Smooth muscle cell (in vitro differentiated cells): ENCODE results near the gene CNIH1. TPM values are rescaled to one million over a fixed set of nuclear protein-coding genes. Genes with fewer than 3 reads are reported as not detected.

ENCODE experiments used
- DNase-seq: peaks from one replicate; lab custom pipeline; 2025; ENCODE audit not compliant: unreplicated experiment; lab: John Stamatoyannopoulos, UW
- H2AFZ ChIP-seq: fragments of 200-600 bp; sonication (generic); 2 replicates; pipeline ENCODE4 v1.6.0; 2016; ENCODE audit warnings: antibody characterized with exemption, low read depth, mild to moderate bottlenecking
- H3F3A ChIP-seq: fragments of 200-600 bp; sonication (generic); 2 replicates; pipeline ENCODE4 v1.6.0; 2017; ENCODE audit warnings: antibody characterized with exemption, low read depth
- H3K27ac ChIP-seq: fragments of 200-600 bp; sonication (generic); 2 replicates; pipeline ENCODE4 v1.5.1; 2016; ENCODE audit warnings: low read depth, mild to moderate bottlenecking
- H3K27me3 ChIP-seq: fragments of 200-600 bp; sonication (generic); 2 replicates; pipeline ENCODE4 v1.6.1; 2016; ENCODE audit warnings: low read depth, mild to moderate bottlenecking
- H3K36me3 ChIP-seq: fragments of 200-600 bp; sonication (generic); 2 replicates; pipeline ENCODE4 v1.5.1; 2016; ENCODE audit warnings: low read depth
- H3K4me1 ChIP-seq: fragments of 200-600 bp; sonication (generic); 2 replicates; pipeline ENCODE4 v1.5.1; 2016; ENCODE audit warnings: low read depth
- H3K4me2 ChIP-seq: fragments of 200-600 bp; sonication (generic); 2 replicates; pipeline ENCODE4 v1.6.0; 2016; ENCODE audit warnings: mild to moderate bottlenecking
- H3K4me3 ChIP-seq: fragments of 200-600 bp; sonication (generic); 2 replicates; pipeline ENCODE4 v1.5.1; 2016; ENCODE audit warnings: mild to moderate bottlenecking
- H3K79me2 ChIP-seq: fragments of 200-600 bp; sonication (generic); 2 replicates; pipeline ENCODE4 v1.6.0; 2016; ENCODE audit warnings: low read depth, mild to moderate bottlenecking
- H3K9ac ChIP-seq: fragments of 200-600 bp; sonication (generic); 2 replicates; pipeline ENCODE4 v1.6.0; 2016; ENCODE audit warnings: low read depth
- H3K9me3 ChIP-seq: fragments of 200-600 bp; sonication (generic); replicated peaks from 2 replicates; pipeline ENCODE4 v1.5.1; 2016; ENCODE audit warnings: low read depth
- H4K20me1 ChIP-seq: fragments of 200-600 bp; sonication (generic); 2 replicates; pipeline ENCODE4 v1.6.0; 2016; ENCODE audit warnings: low read depth
- WGBS: methylation state at CpG from one replicate; pipeline ENCODE4 v1.1.7; 2016; ENCODE audit warnings: low lambda C conversion rate; 5-methylcytosine and 5-hydroxymethylcytosine counted together
- polyA plus RNA-seq: library from polyadenylated mRNA; unstranded; fragments of >200 nt; fragmentation: Nextera tagmentation; extraction: Ambion mirVana; gene quantifications from 2 replicates; pipeline ENCODE4 v1.2.1, GENCODE V29; 2016
- total RNA-seq: library from RNA; depleted of rRNA; stranded (reverse); fragments of >200 nt; gene quantifications from 2 replicates; pipeline ENCODE4 v1.2.3, GENCODE V29; 2014
- TF ChIP-seq, protein P1 (sequence below): fragments of 200-600 bp; sonication (generic); IDR thresholded peaks from 2 replicates; pipeline ENCODE4 v1.5.1; 2017; ENCODE audit warnings: borderline replicate concordance, mild to moderate bottlenecking, antibody characterized with exemption; ENCODE audit not compliant: insufficient read depth, poor library complexity, severe bottlenecking

CNIH1 gene
- total and polyA plus RNA-seq, 2 experiments from 2014 or later: 133 to 172 TPM

DNA sequence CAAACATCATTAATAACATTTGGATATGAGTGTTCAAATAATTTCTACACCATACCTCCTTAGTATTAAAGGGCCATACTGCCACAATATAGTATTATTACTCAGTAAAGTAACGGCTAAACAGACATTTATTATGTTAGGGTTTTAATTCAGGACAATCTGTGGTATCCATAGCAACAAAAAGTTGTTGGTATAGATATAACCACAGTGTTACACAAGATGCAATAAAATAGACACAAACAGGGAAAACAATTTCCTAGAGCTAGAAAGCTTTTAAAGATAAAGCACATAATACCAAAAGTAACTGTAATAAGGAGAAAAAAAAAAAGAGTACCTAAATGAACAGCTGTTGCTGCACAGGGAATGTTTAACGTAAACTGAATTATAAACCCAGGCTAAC, 16.1 kb downstream of the CNIH1 start:
- WGBS: 86% methylated on average over 2 of the region's 2 CpGs
- Histone ChIP-seq H3K27ac (no peak overlapping the region), H2AFZ (no peak overlapping the region), H3K4me3 (no peak overlapping the region), H4K20me1 (peaks cover 25% of the 10 kb centered on the region), H3K36me3 (peaks cover 6% of the 10 kb centered on the region), H3F3A (peaks cover 3% of the 10 kb centered on the region), H3K9ac (no peak overlapping the region), H3K4me1 (no peaks in the 10 kb centered on the region), H3K79me2 (no peaks in the 10 kb centered on the region), H3K9me3 (no peaks in the 10 kb centered on the region), H3K27me3 (no peaks in the 10 kb centered on the region), H3K4me2 (no peak overlapping the region)
- DNase-seq: no peak
- TF ChIP-seq, protein P1, sequence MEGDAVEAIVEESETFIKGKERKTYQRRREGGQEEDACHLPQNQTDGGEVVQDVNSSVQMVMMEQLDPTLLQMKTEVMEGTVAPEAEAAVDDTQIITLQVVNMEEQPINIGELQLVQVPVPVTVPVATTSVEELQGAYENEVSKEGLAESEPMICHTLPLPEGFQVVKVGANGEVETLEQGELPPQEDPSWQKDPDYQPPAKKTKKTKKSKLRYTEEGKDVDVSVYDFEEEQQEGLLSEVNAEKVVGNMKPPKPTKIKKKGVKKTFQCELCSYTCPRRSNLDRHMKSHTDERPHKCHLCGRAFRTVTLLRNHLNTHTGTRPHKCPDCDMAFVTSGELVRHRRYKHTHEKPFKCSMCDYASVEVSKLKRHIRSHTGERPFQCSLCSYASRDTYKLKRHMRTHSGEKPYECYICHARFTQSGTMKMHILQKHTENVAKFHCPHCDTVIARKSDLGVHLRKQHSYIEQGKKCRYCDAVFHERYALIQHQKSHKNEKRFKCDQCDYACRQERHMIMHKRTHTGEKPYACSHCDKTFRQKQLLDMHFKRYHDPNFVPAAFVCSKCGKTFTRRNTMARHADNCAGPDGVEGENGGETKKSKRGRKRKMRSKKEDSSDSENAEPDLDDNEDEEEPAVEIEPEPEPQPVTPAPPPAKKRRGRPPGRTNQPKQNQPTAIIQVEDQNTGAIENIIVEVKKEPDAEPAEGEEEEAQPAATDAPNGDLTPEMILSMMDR: no peak

- Histone ChIP-seq H3F3A (peaks cover 3% of the 10 kb centered on the region), H3K27me3 (no peaks in the 10 kb centered on the region), H3K27ac (no peak overlapping the region), H3K4me2 (no peak overlapping the region), H3K4me3 (no peak overlapping the region), H3K36me3 (peaks cover 6% of the 10 kb centered on the region), H3K4me1 (no peaks in the 10 kb centered on the region), H3K79me2 (no peaks in the 10 kb centered on the region), H3K9me3 (no peaks in the 10 kb centered on the region), H3K9ac (no peak overlapping the region), H4K20me1 (peaks cover 19% of the 10 kb centered on the region), H2AFZ (no peak overlapping the region)
- DNase-seq: no peak
- WGBS: 94% methylated on average over 4 of the region's 4 CpGs
- TF ChIP-seq, protein P1: no peak
Observed at GRCh38 chr14:54424479-54424901, 16.7 kb downstream of the CNIH1 start.

- no peak overlapping the region for H3K27ac ChIP-seq
Observed at GRCh38 chr14:54423991-54424390, 17.2 kb downstream of the CNIH1 start.

More at GRCh38 chr14:54423991-54424390, 17.2 kb downstream of the CNIH1 start:
- Histone ChIP-seq H4K20me1 (peaks cover 15% of the 10 kb centered on the region), H2AFZ (no peak overlapping the region), H3K4me1 (no peaks in the 10 kb centered on the region), H3K27me3 (no peaks in the 10 kb centered on the region), H3F3A (peaks cover under 1% of the 10 kb centered on the region), H3K36me3 (peaks cover 6% of the 10 kb centered on the region), H3K79me2 (no peaks in the 10 kb centered on the region), H3K4me3 (no peak overlapping the region), H3K9ac (no peak overlapping the region), H3K4me2 (no peak overlapping the region), H3K9me3 (no peaks in the 10 kb centered on the region)
- DNase-seq: no peak
- TF ChIP-seq, protein P1: no peak
